HCT116 (cell line): ENCODE measurements around the gene EPHB3.

Experiments
- CEBPB ChIP-seq: IDR thresholded peaks from 2 replicates; pipeline ENCODE4 v1.6.1; 2012; ENCODE audit warnings: low read depth
- CTCF ChIP-seq, 3 experiments: fragments of 200-600 bp in 1 of 3; sonication (generic) in 1 of 3; IDR thresholded peaks in 2 of 3; conservative IDR thresholded peaks in 1 of 3; 2 replicates each; pipeline ENCODE4 v1.5.1; 2012 to 2017; ENCODE audit warnings: low read depth in 2 of 3, low read length in 2 of 3, antibody characterized with exemption in 1 of 3, borderline replicate concordance in 1 of 3, control low read depth in 1 of 3, mild to moderate bottlenecking in 1 of 3, mixed read lengths in 1 of 3, mixed run types in 1 of 3, moderate library complexity in 1 of 3; ENCODE audit not compliant: insufficient read depth in 1 of 3
- EGR1 ChIP-seq: IDR thresholded peaks from 2 replicates; pipeline ENCODE4 v1.6.1; 2012; ENCODE audit warnings: low read depth
- EZH2 ChIP-seq: fragments of 200-600 bp; sonication (generic); IDR thresholded peaks from 2 replicates; pipeline ENCODE4 v1.6.1; 2017; ENCODE audit warnings: antibody characterized with exemption, mixed run types
- EZH2phosphoT487 ChIP-seq: fragments of 200-600 bp; IDR thresholded peaks from 2 replicates; pipeline ENCODE4 v1.6.1; 2018; ENCODE audit warnings: antibody characterized with exemption, borderline replicate concordance
- POLR2A ChIP-seq: IDR thresholded peaks from 2 replicates; pipeline ENCODE4 v1.7.0; 2011; ENCODE audit warnings: borderline replicate concordance; ENCODE audit not compliant: insufficient read depth, insufficient read length; ENCODE audit errors: extremely low read depth
- POLR2AphosphoS5 ChIP-seq: IDR thresholded peaks from 2 replicates; pipeline ENCODE4 v1.6.1; 2011; ENCODE audit warnings: mild to moderate bottlenecking, low read depth, low read length, moderate library complexity
- RAD21 ChIP-seq: IDR thresholded peaks from 2 replicates; pipeline ENCODE4 v1.6.1; 2012; ENCODE audit warnings: low read depth, mild to moderate bottlenecking
- REST ChIP-seq: IDR thresholded peaks from 2 replicates; pipeline ENCODE4 v1.6.1; 2012; ENCODE audit warnings: low read depth
- SP1 ChIP-seq: IDR thresholded peaks from 2 replicates; pipeline ENCODE4 v1.6.1; 2012; ENCODE audit warnings: low read depth
- TCF7L2 ChIP-seq: IDR thresholded peaks from 2 replicates; pipeline ENCODE4 v1.7.0; 2011; ENCODE audit warnings: borderline replicate concordance, inconsistent platforms; ENCODE audit not compliant: insufficient read depth, insufficient read length; ENCODE audit errors: extremely low read depth
- ZNF274 ChIP-seq: fragments of 200-500 bp; sonication (Bioruptor generic); IDR thresholded peaks from 2 replicates; pipeline ENCODE4 v1.6.1; 2014; ENCODE audit warnings: mild to moderate bottlenecking, low read depth, low read length, inconsistent platforms

- TF ChIP-seq EGR1 (no peak), POLR2AphosphoS5 (no peak), CTCF (IDR thresholded peaks at IDR 0.05 in 2 of 3, conservative IDR thresholded peaks at IDR 0.05 in 1 of 3; ENCODE audit: borderline replicate concordance in 1 of 3, insufficient read depth in 1 of 3, low read depth in 2 of 3, low read length in 2 of 3) (no peak), REST (no peak), TCF7L2 (no peak), RAD21 (no peak), POLR2A (no peak), EZH2 (no peak), EZH2phosphoT487 (no peak), ZNF274 (no peak), SP1 (no peak), CEBPB (no peak)
Observed at GRCh38 chr3:184626923-184627322, 65.3 kb downstream of the EPHB3 start.
